Hippocampal formation (tissue), 2 donors: ENCODE measurements around the gene APP.
"Not testable (repeated sequence)": the region's sequence is repeated elsewhere in the genome, so short reads cannot be mapped to it uniquely, and the experiment has no call there.

ENCODE experiments used
- DNase-seq, 2 donors: peaks; one replicate each; lab custom pipeline; 2025; lab: John Stamatoyannopoulos, UW

APP gene

DNA sequence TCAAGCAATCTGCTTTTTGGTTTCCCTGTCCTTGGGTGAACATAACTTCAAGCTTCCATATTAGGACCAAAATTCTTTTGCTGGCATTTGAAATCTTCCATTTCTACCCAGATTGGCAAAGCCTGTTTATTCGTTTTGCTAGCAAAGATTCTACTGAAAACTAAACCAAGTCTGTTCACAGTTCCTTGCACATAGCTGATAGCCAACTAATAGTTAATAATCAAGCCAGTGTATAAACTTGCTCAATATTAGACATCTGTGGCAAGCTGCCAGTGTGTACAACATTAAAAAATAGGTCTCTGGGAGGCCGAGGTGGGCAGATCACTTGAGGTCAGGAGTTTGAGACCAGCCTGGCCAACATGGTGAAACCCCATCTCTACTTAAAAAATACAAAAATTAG lies 6.3 kb downstream of the APP start:
- no peak for DNase-seq

- DNase-seq = no peak
These were observed 8.5 kb downstream of the APP start for GRCh38 chr21:26162081-26162480.

DNA sequence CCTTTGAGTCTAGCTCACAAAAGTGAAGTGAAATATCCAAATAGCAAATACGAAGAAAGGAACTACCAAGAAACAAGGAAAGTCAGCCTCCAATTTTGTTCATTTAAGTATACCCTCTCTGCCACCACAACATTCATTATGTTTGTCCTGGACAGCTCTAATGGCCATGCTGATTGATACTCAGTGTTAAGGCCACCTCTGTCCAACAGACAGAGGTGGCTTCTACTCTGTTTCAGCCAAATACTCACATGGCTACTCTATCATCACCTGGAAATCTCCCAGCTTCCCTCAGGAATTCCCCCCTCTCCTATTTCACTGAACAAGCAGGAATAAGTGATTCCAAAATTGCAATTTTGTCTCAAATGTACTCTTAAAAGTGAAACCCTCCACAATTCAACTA lies 10.7 kb downstream of the APP start:
- no peak for DNase-seq

DNA sequence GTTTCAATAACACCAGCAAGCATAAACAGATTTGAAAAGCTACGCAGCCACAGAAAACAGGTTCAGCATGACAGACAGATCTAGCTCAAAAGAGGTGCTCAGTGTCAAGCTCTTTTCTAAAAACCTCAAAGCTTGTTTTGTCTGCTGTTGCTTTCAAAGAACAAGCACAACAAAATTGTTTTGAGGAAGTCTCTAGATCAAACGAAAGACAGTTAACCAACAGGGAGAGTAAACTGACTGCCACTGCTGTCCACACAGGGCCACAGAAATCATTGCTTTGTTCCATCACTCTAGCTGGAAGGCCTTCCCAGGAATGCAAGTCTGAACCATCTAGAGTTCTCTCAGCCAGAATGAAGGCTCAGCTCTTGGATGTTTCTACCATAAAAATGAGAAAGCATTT lies 12.8 kb downstream of the APP start:
- no peak for DNase-seq

DNA sequence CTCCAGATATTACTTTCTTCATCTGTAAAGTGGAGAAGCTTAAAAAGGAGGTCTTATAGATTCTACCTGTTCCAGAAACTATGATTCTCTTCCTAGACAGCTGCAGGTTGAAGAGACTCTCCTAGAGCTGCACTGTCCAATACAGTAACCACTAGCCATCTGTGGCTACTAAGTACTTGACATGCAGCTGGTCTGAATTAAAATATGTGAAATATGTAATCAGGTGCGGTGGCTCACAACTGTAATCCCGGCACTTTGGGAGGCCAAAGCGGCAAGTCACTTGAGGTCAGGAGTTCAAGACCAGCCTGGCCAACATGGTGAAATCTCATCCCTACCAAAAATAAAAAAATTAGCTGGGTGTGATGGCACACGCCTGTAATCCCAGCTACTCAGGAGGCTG lies 15.8 kb downstream of the APP start:
- no peak for DNase-seq

DNA sequence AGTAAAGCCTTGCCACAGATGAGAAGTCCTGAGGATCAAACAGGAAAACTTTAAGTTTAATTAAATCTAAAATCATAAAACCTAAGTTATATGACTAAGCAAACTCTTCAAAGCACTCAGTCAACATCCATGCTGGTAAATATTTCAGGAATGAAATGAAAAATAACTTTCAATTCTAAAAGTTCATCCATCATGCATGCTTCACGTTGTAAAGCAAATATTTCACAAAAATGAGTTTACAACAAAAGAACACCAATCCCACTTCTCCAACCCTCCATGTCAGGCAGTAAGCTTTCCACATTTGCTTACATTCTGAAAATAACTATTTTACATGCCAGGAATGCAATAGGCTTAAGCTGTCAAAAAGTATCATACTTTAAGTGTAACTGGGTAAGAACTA lies 16.8 kb downstream of the APP start:
- no peak for DNase-seq

- no peak for DNase-seq
These were observed 21.7 kb downstream of the APP start for GRCh38 chr21:26148840-26149354.

DNA sequence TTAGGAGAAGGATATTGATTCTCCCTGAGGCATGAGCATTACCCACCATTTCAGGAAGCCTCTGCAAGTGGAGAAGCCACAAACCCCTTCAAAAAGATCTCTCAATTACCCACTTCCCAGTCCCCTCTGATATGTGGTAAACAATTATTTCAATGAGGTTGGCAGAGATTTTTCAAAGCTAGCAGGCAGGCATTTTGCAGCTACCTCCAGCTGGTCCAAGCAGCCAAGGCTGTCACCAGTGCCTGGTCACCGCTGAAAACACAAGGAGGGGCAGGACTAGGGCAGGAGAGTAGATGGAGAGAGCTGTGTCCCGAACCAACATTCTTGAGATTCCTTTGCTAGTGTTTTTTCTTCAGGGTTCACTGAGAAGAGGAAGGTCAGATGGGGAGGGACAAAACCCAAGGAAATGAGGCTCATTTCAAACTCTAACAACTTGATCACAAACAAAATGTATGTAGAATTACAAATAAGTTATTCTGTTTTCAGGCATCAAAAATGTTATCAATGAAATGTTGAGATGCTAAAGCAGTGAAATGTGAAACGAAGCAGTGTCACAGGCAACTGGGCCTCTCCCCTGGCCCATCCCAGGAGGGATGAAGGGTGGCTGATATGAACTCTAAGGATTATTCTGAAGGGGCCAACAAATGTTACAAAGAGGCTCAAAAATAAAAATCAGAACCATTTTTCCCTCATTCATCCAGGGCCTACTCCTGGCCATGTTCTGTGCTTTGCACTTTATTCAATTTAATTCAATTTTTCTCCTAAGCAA lies 22.3 kb downstream of the APP start:
- DNase-seq = no peak

- DNase-seq = no peak
These were observed 23.0 kb downstream of the APP start for GRCh38 chr21:26147535-26147934.

DNA sequence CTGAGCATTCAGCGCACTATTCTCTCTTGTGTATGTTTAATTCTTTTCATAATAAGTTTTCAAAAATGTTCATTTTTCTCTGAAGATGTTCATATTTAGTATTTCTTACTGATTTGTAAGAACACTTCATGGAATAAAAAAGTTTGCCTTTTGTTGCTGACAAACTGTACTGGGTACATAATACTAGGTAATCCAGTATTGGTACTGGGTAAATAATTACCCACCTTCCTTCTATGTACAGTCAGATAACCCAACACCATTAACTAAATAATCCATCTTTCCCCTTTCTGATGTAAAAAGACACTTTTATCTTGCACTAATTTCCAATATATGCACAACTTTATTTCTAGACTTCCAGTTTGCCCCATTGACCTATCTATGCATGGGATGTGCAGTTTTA lies 23.9 kb downstream of the APP start:
- DNase-seq = no peak

DNA sequence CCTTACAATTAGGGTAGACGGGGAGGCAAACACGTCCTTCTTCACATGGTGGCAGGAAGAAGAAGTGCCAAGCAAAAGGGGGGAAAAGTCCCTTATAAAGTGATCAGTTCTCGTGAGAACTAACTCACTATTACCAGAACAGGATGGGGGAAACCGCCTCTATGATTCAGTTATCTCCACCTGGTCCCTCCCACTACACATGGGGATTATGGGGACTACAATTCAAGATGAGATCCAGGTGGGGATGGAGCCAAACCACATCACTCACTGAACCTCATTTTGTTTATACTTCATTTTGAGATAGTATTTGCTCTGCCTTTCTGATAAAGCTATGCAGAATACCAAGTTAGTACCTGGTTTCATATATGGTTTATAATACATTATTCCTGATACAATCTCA lies 26.5 kb downstream of the APP start:
- no peak for DNase-seq

DNA sequence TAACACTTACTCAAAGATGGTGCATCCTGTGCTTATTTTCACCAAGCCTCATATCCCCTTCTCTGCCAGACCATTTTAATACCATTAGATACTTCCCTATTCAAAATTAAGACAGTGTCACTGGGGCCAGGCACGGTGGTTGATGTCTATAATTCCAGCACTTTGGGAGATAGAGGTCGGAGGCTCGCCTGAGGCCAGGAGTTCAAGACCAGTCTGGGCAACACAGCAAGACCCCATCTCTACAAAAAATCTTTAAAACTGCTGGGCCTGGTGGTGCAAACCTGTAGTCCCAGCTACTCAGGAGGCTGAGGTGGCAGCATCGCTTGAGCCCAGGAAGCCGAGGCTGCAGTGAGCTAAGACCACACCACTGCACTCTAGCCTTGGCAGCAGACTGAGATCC lies 28.2 kb downstream of the APP start:
- no peak for DNase-seq

GRCh38 chr21:26140926-26141325 lies 29.6 kb downstream of the APP start:
- DNase-seq = no peak

GRCh38 chr21:26140164-26140579 lies 30.4 kb downstream of the APP start:
- DNase-seq = no peak

DNA sequence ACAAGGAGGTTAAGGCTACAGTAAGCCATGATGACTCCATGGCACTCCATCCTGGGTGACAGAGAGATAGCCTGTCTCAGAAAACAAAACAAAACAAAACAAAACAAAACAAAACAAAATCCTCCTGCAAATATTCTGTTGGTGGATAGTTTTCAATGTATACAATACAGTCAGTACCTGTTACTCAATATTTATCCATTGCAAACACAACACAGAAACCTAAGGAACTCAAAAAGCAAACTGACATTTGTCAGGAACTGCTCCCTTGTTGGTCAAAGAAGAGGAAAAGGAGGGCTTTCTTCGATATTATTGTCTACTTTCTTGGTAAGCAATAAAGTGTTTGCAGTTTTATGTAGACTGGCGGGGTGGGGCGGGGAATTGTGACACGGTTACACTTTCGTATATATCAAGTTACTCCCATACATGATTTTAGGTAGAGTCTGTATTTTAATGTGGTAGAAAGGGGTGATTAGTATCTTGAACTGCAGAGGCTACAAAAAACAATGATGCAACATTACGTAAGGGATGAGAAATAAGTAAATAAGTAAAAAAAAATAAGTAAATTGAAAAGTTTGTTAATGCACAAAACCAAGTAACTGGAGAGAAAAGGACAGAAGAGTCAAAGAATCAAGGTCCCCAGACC lies 31.8 kb downstream of the APP start:
- no peak for DNase-seq

- no peak for DNase-seq
These were observed 33.0 kb downstream of the APP start for GRCh38 chr21:26137379-26138060.

DNA sequence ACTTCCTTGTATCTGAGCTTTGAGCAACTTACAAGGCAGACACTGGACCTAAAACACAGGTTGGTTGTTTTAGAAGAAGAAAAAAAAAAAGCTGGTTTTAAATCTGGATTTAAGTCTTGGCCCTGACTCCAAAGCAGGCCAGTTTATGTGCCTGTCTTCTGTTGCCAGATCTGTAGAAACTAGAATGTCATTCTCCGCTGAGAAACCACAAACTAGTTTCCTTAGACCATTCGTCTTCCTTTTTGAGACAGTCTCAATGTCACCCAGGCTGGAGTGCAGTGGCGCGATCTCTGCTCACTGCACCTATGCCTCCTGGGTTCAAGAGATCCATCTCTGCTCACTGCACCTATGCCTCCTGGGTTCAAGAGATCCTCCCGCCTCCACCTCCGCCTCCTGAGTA lies 33.9 kb downstream of the APP start:
- no peak for DNase-seq

- DNase-seq = no peak
These were observed 35.0 kb downstream of the APP start for GRCh38 chr21:26135520-26135919.

DNA sequence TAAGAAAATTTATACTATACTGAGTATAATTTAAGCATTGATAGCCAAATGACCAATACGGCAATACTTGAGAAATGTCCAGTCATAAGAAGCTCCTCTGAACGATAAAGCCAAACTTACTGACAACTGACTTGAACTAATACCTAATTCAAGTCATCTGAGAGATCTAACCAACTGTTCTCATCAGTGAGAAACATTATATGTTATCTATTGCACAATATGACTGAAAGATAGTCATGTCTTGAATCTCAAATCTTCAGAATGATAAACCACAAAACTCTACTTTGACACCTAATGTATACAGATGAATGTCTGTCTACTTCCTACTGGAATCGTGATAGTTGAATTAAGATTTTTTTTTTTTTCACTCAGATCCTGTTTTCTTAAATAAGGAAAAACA lies 39.0 kb downstream of the APP start:
- no peak for DNase-seq

- not testable (repeated sequence) for DNase-seq
These were observed 39.5 kb downstream of the APP start for GRCh38 chr21:26131053-26131452.

DNA sequence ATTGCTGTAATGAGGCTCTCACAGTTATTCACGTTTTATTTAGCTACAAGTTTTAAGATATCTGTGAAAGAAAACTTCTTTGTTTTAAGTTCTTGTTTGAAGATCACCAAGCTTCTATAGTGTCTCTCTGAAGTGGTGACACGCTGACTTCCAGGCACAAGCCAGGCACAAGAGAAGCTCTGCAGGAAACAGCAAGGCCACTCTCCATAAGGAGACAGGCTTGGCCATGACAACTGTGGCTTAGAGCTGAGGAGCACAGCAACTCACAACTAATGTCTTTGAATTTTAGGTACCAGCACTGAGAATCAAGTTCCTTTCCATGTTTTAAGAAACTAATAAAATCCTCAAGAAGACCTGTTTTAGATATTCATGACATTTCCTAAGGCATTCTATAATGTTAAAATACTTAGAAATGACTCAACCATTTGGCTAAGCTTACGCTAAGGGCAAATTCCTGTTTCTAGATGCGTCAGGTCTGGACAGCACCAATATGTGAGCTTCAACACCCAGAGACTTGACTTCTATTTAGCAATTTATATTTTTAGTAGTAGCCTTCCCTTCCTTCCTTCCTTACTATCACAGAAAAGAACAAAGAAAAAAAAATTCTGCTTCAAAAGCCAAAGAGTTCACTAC lies 40.2 kb downstream of the APP start:
- DNase-seq = no peak

GRCh38 chr21:26127918-26128317 lies 42.7 kb downstream of the APP start:
- DNase-seq = peak in 1 of 2 donors; percentile 28
